K562 (cell line): ENCODE results near the gene RASL12.

Experiments
- AFF1 ChIP-seq, 2 experiments: fragments of 450-650 bp; IDR thresholded peaks; 2 replicates each; pipeline ENCODE4 v1.6.1; 2018; ENCODE audit warnings: mild to moderate bottlenecking in 2 of 2, low read depth in 1 of 2; ENCODE audit not compliant: partially characterized antibody in 2 of 2
- CTCF ChIP-seq, 3 experiments: IDR thresholded peaks in 2 of 3; conservative IDR thresholded peaks in 1 of 3; 2 replicates each; pipeline ENCODE4 v1.5.1; 2011 to 2012; ENCODE audit warnings: low read length in 3 of 3, mild to moderate bottlenecking in 3 of 3, control low read depth in 2 of 3, improper control_type of control experiment in 1 of 3, inconsistent platforms in 1 of 3, low read depth in 1 of 3, mixed read lengths in 1 of 3, moderate library complexity in 1 of 3; ENCODE audit not compliant: insufficient read depth in 2 of 3
- MAX ChIP-seq: sonication (generic); formaldehyde crosslinking; IDR thresholded peaks from 2 replicates; pipeline ENCODE4 v1.9.0; 2022; ENCODE audit warnings: mild to moderate bottlenecking, missing genetic modification reagents
- POLR2AphosphoS5 ChIP-seq: IDR thresholded peaks from 2 replicates; pipeline ENCODE4 v1.6.1; 2011; ENCODE audit warnings: mild to moderate bottlenecking, low read depth, low read length, moderate library complexity; ENCODE audit not compliant: control insufficient read depth, insufficient read depth
- RNF219 ChIP-seq: fragments of 250-450 bp; sonication (Bioruptor Pico); IDR thresholded peaks from 2 replicates; pipeline ENCODE4 v1.5.0; 2022; ENCODE audit warnings: mild to moderate bottlenecking
- STAT6 ChIP-seq: sonication (generic); formaldehyde crosslinking; IDR thresholded peaks from 2 replicates; pipeline ENCODE4 v1.8.1; 2023; ENCODE audit warnings: mild to moderate bottlenecking, missing genetic modification reagents
- TEAD4 ChIP-seq, 2 experiments: sonication (generic) in 1 of 2; formaldehyde crosslinking in 1 of 2; IDR thresholded peaks; 2 replicates each; pipeline versions ENCODE4 v1.6.1 to v1.8.0; 2012 to 2022; ENCODE audit warnings: borderline replicate concordance in 1 of 2, inconsistent platforms in 1 of 2, low read length in 1 of 2, mild to moderate bottlenecking in 1 of 2, missing genetic modification reagents in 1 of 2
- ZNF174 ChIP-seq: fragments of 250-450 bp; sonication (Bioruptor Pico); IDR thresholded peaks from 2 replicates; pipeline ENCODE4 v1.4.0; 2020; ENCODE audit warnings: mild to moderate bottlenecking
- ZNF609 ChIP-seq: sonication (generic); formaldehyde crosslinking; IDR thresholded peaks from 2 replicates; pipeline ENCODE4 v1.8.1; 2023; ENCODE audit warnings: missing genetic modification reagents, mild to moderate bottlenecking, borderline replicate concordance
- ZNF695 ChIP-seq: fragments of 450-650 bp; formaldehyde crosslinking; IDR thresholded peaks from 2 replicates; pipeline ENCODE4 v1.4.0; 2020; ENCODE audit warnings: mild to moderate bottlenecking, moderate library complexity

- TF ChIP-seq STAT6 (CRISPR knock-in tag) (no peak), CTCF (IDR thresholded peaks at IDR 0.05 in 2 of 3, conservative IDR thresholded peaks at IDR 0.05 in 1 of 3; ENCODE audit: insufficient read depth in 2 of 3, low read depth in 1 of 3, low read length in 3 of 3) (no peak), RNF219 (CRISPR knock-in tag) (no peak), TEAD4 (IDR thresholded peaks at IDR 0.05; ENCODE audit: low read length) (no peak), TEAD4 (CRISPR knock-in tag; IDR thresholded peaks at IDR 0.05; ENCODE audit: borderline replicate concordance) (no peak), POLR2AphosphoS5 (no peak), ZNF609 (CRISPR knock-in tag) (no peak), ZNF174 (CRISPR knock-in tag) (no peak), MAX (no peak), AFF1 (IDR thresholded peaks at IDR 0.05; ENCODE audit: low read depth in 1 of 2, partially characterized antibody in 2 of 2) (no peak), ZNF695 (CRISPR knock-in tag) (no peak)
Measured at GRCh38 chr15:65095747-65096104, 27.9 kb upstream of the RASL12 start.
